DMS 273 treated with DMSO at 0.1 percent for 48 hours (cell line): Measurements from ENCODE around the gene MEA1.
A peak's percentile ranks its signal among the peaks of the same experiment; 100 is the strongest.
"Not testable (repeated sequence)": the region's sequence is repeated elsewhere in the genome, so short reads cannot be mapped to it uniquely, and the experiment has no call there.

Experiments used
- DNase-seq: peaks from one replicate; lab custom pipeline; 2025; lab: John Stamatoyannopoulos, UW

MEA1 gene

GRCh38 chr6:43009124-43009523, 4.6 kb downstream of the MEA1 start:
- DNase-seq: no peak

GRCh38 chr6:43007126-43007525, 6.6 kb downstream of the MEA1 start:
- no peak for DNase-seq

- no peak for DNase-seq
Observed at GRCh38 chr6:43006251-43006650, 7.5 kb downstream of the MEA1 start.

- no peak for DNase-seq
Observed at GRCh38 chr6:43005844-43006243, 7.9 kb downstream of the MEA1 start.

- no peak for DNase-seq
Observed at GRCh38 chr6:43001843-43002242, 11.9 kb downstream of the MEA1 start.

- DNase-seq: not testable (repeated sequence)
Observed at GRCh38 chr6:42998205-42998604, 15.5 kb downstream of the MEA1 start.

GRCh38 chr6:42996513-42996912, 17.2 kb downstream of the MEA1 start:
- no peak for DNase-seq

- DNase-seq: no peak
Observed at GRCh38 chr6:42993445-42993844, 20.3 kb downstream of the MEA1 start.

GRCh38 chr6:42989923-42990322, 23.8 kb downstream of the MEA1 start:
- DNase-seq: no peak

GRCh38 chr6:42988486-42989020, 25.2 kb downstream of the MEA1 start:
- DNase-seq: no peak

- DNase-seq: no peak
Observed at GRCh38 chr6:42987533-42988451, 26.0 kb downstream of the MEA1 start.

GRCh38 chr6:42984924-42985475, 28.7 kb downstream of the MEA1 start:
- DNase-seq: no peak

- peak; percentile 99 for DNase-seq
Observed at GRCh38 chr6:42984001-42984923, 29.5 kb downstream of the MEA1 start, which contains the start of gene PPP2R5D. TSS of gene PPP2R5D (plus strand) at chr6:42984570. CDS start at chr6:42984678, 108 bp downstream.

GRCh38 chr6:42981836-42982235, 31.9 kb downstream of the MEA1 start:
- DNase-seq: no peak

- DNase-seq: peak; percentile 55
Observed at GRCh38 chr6:42979523-42980177, 34.1 kb downstream of the MEA1 start.

GRCh38 chr6:42978839-42979522, 34.8 kb downstream of the MEA1 start, which contains the start of gene PEX6:
TSS of gene PEX6 (minus strand) at chr6:42979181. CDS start at chr6:42979150, 31 bp downstream.
- DNase-seq: peak; percentile 81

GRCh38 chr6:42978487-42978838, 35.3 kb downstream of the MEA1 start:
- no peak for DNase-seq

GRCh38 chr6:42974919-42975505, 38.7 kb downstream of the MEA1 start:
- DNase-seq: no peak

GRCh38 chr6:42973926-42974325, 39.8 kb downstream of the MEA1 start:
- no peak for DNase-seq

- no peak for DNase-seq
Observed at GRCh38 chr6:42971746-42972327, 41.9 kb downstream of the MEA1 start.
